RPMI7951 (cell line): ENCODE results near the gene PDLIM4. TPM values are rescaled to one million over a fixed set of nuclear protein-coding genes. Genes with fewer than 3 reads are reported as not detected.

Experiments used
- DNase-seq: peaks from one replicate; pipeline ENCODE4 v3.0.0-alpha.2; 2012; ENCODE audit warnings: low read depth
- total RNA-seq: library from RNA; depleted of rRNA; stranded (reverse); fragments of >200 nt; shearing (Covaris generic); gene quantifications from 2 replicates; pipeline ENCODE4 v1.2.3, GENCODE V29; 2014

The PDLIM4 gene
- total RNA-seq, 1 experiment from 2014 or later: 0.48 TPM

DNA sequence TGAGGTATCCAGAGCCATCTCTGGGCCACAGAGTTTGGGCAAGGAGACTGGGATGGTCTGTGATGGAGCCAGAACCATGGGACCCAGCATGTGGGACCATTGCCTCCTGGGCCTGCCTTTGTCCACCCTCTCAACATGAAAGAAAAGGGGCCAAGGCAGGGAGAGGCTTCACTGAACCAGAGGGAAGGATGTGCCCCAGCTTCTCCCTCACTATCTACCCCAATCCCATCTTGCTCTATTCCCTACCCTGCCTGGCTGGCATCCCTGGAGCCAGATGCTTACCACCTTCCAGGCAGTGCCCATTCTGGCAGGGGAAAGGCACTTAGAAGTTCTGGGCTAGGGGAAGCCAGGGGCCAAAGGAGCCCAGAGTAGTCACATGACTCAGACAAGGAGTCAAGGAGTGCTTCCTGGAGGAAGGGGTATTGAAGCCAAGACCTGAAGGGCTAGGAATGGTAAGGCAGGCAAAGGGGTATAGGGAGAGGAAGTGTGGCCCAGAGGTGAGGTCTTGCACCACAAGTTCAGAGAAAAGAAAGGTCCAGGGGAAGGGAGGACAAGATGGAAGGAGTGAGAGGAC is 9.8 kb downstream of the PDLIM4 start:
- no peak for DNase-seq

DNA sequence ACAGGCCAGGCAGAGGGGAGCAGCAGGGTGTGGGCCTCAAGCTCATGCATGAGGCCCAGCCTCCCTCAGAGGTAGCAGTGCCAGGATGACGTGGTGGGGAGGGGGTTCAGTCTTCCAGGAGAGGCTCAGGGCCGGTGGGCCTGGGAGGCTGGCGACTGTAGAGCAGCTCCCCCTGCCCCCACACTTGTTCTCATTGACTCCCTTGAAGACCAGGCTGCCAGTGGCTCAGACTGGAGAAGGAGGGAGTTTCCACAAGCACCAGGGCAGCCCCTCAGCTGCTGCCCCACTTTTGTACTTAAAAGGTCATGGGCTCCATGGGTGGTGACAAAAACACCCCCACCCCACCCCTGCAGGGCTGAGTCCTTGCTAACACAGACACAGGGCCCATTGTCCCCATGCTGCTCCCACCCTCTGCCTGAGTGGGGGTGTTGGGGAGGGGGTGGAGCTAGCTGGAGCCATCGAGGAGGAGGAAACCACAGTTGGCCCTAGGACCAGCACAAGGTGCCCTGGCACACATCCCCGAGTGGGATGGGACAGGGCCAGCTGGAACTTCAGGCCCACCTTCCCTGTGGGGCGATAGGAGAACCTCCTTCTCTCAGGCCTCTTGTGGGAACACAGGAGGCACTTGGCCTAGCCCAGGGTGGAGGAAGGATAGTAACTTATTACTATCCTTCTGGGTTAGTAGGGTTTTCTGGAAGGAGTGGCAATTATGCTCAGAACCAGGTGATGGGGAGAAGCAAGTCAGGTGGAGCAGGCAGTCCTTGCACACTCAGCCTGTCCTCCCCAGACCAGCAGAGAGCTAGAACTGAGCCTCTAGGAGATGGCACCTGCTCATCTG is 10.7 kb downstream of the PDLIM4 start:
- no peak for DNase-seq

GRCh38 chr5:132268769-132269551 is 11.5 kb downstream of the PDLIM4 start:
- peak; percentile 92 for DNase-seq

GRCh38 chr5:132269635-132270334 is 12.3 kb downstream of the PDLIM4 start:
- peak; percentile 81 for DNase-seq

- no peak for DNase-seq
Observed at GRCh38 chr5:132270335-132270665, 12.8 kb downstream of the PDLIM4 start.

DNA sequence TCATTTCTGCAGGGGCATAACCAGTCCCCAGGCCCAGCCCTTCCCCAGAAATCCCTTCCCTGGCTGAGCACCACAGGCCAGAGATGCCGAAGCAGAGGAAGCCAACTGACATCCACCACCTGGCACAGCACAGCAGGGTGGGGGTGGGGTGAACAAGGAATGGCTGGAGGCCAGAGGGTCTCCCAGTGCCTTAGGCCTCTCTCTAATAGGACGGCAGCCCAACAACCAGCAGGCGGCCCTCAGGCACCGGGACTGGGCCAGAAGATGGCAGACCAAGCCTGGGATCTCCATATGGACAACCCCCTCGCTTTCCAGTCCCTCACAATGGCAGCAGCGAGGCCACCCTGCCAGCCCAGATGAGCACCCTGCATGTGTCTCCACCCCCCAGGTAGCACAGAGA is 13.2 kb downstream of the PDLIM4 start:
- no peak for DNase-seq

DNA sequence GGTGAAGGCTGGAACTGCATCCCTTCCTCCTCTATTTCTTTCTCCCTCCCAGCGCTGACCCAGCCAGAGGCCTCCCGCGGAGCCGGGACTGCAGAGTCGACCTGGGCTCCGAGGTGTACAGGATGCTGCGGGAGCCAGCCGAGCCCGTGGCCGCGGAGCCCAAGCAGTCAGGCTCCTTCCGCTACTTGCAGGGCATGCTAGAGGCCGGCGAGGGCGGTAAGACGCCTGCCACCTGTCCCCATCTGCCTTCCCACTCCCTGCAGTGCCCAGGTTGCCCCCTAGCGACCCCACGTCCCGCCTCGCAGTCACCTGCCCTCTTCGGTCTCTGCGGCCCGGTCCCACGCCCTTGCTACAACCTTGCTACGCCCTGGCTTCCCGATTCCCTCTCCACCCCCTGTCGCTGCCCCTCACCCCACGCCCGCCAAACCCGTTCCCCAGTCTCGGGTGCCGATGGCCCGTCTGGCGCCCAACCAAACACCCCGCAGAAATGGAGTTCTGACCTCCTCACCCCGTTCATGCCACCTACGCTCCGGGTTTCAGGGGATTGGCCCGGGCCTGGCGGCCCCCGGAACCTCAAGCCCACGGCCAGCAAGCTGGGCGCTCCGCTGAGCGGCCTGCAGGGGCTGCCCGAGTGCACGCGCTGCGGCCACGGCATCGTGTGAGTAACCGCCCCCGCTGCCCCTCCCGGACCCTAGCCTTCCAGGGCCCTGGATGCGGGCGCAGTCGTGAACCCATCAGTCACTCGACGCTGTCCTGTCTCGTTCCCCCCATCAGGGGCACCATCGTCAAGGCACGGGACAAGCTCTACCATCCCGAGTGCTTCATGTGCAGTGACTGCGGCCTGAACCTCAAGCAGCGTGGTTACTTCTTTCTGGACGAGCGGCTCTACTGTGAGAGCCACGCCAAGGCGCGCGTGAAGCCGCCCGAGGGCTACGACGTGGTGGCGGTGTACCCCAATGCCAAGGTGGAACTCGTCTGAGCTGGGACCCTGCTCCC is 14.1 kb downstream of the PDLIM4 start:
- no peak for DNase-seq

- peak; percentile 64 for DNase-seq
Observed at GRCh38 chr5:132272311-132273210, 15.1 kb downstream of the PDLIM4 start.

DNA sequence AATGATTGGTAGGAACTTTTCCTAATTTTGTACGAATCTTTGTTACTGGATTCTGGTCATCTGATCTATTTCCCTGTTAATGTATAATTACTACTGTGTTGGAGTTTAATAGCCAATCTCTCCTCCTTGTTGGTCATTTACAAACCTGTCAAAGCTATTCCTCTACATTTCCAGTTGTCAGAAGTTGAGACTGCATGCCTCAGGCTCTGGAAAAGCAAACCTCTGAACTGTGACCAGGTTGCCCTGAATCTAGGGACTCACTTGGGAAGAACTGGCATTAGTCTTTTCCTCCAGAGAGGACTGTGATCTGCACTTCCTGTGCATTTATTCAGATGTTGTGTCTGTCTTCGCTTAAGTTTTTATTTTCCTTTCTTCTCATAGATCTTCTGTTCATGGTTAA is 16.1 kb downstream of the PDLIM4 start:
- DNase-seq: no peak

GRCh38 chr5:132274050-132274792 is 16.7 kb downstream of the PDLIM4 start:
- no peak for DNase-seq

DNA sequence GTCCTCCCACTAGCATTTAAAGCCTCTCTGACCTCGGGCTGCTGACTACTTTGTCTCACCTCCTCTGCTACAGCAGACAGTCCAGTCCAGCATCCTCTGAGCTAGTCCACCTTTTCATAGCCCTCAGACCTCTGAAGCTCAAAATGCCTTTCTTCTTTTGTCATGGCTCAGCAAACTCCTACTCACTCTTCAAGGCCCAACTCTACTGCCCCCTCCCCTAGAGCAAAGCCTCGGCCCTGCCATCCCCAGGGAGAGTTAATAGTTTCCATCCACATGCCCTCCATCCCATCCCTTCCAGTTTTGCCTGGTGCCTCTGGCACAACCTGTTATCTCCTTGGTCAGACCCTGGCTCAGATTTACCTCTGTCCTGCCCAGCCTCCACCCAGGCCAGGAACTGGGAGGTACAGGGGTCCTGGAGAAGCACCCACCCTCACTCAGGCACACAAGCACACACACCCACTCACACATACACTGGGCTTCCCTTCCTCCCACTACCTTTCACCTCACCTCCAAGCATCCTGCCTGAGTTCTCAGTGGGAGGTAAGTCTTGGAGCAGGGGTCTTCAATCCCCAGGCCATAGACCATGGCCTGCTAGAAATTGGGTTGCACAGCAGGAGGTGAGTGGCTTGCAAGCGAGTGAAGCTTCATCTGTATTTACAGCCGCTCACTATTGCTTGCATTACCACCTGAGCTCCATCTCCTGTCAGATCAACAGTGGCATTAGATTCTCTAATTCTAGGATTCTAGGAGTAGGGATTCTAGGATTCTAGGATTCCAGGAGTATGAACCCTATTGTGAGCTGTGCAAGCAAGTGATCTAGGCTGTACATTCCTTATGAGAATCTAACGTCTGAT is 18.1 kb downstream of the PDLIM4 start:
- no peak for DNase-seq

DNA sequence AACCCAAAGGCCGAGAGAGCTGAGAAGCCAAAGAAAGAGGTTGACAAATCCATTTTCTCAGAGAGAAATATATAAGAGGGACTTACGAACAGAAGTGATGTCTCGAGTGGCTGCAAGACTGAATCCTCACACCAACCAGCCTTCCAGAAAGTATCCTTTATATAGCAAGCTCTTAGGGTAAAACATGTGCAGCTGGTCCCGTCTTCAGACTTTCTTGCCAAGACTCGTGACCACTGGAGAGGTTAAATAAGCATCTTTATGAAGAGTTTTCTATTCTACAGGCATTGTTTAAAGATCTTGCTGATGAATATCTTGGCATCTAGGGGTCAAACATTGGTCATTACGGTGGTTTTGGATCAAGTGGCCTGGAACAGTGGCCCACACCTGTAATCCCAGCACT is 19.8 kb downstream of the PDLIM4 start:
- no peak for DNase-seq

DNA sequence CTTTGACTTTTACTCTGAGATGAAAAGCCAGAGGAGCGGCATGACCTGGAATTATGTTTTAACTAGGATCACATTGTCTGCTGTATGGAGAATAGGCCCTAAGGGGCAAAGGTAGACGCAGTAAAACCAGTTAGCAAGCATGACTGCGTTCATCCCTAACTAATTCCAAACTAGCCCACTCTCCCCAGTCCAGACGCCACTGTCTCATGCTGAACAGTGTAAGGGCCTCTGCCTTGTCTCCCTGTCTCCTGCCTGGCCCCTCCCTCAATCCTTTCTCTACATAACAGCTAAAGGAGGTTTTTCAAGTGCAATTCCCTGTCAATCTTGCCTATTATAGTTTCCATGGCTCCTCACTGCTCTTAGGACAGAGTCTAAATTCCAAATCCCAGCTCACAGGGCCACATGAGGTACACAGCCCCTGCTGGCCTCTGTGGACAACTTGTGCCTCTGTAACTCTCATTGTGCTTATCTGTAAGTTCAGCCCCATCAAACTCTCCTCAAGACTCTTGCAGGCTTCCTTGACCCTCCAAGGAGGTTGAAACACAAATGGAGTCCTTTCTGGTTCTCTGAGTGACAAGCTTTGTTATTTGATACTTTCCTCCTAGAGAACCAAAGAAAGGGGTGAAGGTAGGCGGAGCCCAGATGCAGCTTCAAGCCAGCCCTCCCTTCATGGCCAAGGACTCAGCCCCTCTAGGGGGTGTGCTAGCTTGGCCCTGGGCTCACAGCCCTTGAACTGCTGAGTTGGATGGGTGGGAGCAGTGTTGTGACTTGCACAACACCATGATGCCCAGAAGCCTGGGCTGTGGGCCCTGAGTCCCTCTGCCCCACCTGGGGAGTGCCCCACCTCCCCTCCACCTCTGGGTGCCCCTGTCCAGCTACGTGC is 20.7 kb downstream of the PDLIM4 start:
- DNase-seq: no peak

- DNase-seq: no peak
Observed at GRCh38 chr5:132279801-132280200, 22.3 kb downstream of the PDLIM4 start.

DNA sequence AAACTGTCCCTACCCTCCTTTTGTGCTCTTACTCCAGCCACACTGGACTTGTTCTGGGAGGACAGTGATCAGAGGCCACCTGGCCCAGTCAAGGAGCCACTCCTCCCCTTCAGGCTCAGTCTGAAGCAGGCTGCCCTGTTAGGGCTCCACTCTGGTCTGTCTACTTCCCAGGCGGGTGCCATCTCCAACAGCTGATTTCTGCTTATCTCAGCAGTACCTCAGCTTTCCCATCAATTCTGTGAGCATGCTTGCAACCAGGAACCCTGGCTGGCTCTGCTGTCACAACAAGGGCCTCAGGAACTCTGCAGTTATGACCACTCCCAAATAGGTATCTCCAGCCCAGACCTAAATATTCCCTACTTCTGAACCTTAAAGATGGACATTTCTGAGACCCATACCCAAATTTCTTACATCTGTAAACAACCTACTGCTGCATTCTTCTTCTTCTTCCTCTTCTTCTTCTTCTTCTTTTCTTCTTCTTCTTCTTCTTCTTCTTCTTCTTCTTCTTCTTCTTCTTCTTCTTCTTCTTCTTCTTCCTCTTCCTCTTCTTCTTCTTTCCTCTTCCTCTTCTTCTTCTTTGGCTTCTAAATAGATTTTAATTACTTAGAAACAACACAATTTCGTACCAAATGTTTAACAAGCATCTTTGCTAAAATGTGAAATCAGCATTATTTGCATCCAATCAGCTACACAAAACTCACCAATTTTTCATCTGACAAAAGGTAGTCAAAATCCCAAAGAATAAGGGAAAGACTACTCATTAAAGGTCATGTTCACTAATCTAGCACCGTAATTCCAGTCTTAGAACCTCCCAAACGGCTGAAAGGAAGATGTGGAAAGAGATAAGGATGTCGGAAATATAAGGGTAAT is 23.1 kb downstream of the PDLIM4 start:
- no peak for DNase-seq
